ENCODE data around the gene SIT1.
"Not testable (repeated sequence)": the region's sequence is repeated elsewhere in the genome, so short reads cannot be mapped to it uniquely, and the experiment has no call there.

DNA sequence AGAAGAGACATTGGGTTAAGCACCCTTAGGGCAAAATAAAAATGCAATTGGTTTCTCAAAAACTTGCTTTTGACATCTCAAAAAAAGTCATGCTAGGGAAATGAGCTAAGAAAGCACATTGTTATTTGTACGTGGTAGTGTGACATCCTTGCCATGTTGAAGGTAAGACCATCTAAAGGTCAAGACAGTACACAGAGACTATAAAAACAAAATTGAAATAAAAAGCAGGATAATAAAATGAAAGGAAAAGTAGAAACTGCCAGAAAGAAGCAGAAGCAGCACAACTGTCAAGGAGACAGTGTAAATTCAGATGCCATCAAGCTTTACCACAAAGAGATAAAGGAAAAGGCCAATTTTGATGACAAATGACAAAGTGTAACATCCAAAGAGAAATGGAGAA, 11.5 kb downstream of the SIT1 start:
- TF ChIP-seq POLR2A (IDR thresholded peaks at IDR 0.05); POLR2AphosphoS5 (IDR thresholded peaks at IDR 0.05; ENCODE audit: insufficient read depth in 1 of 2, low read depth in 1 of 2); CTCF (IDR thresholded peaks at IDR 0.05): not testable (repeated sequence)
